Thoracic aorta (tissue), 2 donors: ENCODE results near the gene CHMP4A. TPM values are rescaled to one million over a fixed set of nuclear protein-coding genes. Genes with fewer than 3 reads are reported as not detected.

Experiments
- ATAC-seq: fragments of 150-250 bp; one replicate; pipeline ENCODE4 v1.8.0; 2017; ENCODE audit warnings: low read depth; ENCODE audit not compliant: insufficient number of reproducible peaks, low FRiP score
- DNase-seq: peaks from one replicate; pipeline ENCODE4 v3.0.0-alpha.2; 2020; ENCODE audit warnings: low spot score
- H3K27ac ChIP-seq, 2 donors: fragments of 200-600 bp; sonication (generic); 1 replicate in 1 of 2; 2 replicates in 1 of 2; pipeline ENCODE4 v1.5.1; 2016; ENCODE audit warnings: mild to moderate bottlenecking in 2 of 2, moderate library complexity in 2 of 2
- H3K27me3 ChIP-seq: fragments of 200-600 bp; sonication (generic); replicated peaks from 2 replicates; pipeline ENCODE4 v1.6.0; 2016; ENCODE audit warnings: mild to moderate bottlenecking; ENCODE audit not compliant: insufficient read depth
- H3K36me3 ChIP-seq: fragments of 200-600 bp; sonication (generic); one replicate; pipeline ENCODE4 v1.5.1; 2016
- H3K4me1 ChIP-seq, 2 donors: fragments of 200-600 bp; sonication (generic); 1 replicate in 1 of 2; 2 replicates in 1 of 2; pipeline versions ENCODE4 v1.5.1 to v1.6.0; 2016; ENCODE audit warnings: low read depth in 2 of 2, mild to moderate bottlenecking in 1 of 2; ENCODE audit not compliant: control insufficient read depth in 1 of 2
- H3K4me3 ChIP-seq: fragments of 200-600 bp; sonication (generic); 2 replicates; pipeline ENCODE4 v1.5.1; 2016; ENCODE audit warnings: mild to moderate bottlenecking
- H3K9me3 ChIP-seq: fragments of 200-600 bp; sonication (generic); 2 replicates; pipeline ENCODE4 v1.5.1; 2016
- total RNA-seq, 2 donors: library from RNA; depleted of rRNA; stranded (reverse); fragments of >200 nt; gene quantifications; one replicate each; pipeline versions ENCODE4 v1.1.0 to v1.2.3, GENCODE V29; 2016
- TF ChIP-seq, protein P1 (sequence below): fragments of 200-600 bp; sonication (generic); IDR thresholded peaks from one replicate; pipeline ENCODE4 v1.5.1; 2019; ENCODE audit warnings: antibody characterized with exemption

Gene CHMP4A, protein sequence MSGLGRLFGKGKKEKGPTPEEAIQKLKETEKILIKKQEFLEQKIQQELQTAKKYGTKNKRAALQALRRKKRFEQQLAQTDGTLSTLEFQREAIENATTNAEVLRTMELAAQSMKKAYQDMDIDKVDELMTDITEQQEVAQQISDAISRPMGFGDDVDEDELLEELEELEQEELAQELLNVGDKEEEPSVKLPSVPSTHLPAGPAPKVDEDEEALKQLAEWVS
- total RNA-seq: 10 to 100 TPM; 33.4 to 58.3 TPM

DNA sequence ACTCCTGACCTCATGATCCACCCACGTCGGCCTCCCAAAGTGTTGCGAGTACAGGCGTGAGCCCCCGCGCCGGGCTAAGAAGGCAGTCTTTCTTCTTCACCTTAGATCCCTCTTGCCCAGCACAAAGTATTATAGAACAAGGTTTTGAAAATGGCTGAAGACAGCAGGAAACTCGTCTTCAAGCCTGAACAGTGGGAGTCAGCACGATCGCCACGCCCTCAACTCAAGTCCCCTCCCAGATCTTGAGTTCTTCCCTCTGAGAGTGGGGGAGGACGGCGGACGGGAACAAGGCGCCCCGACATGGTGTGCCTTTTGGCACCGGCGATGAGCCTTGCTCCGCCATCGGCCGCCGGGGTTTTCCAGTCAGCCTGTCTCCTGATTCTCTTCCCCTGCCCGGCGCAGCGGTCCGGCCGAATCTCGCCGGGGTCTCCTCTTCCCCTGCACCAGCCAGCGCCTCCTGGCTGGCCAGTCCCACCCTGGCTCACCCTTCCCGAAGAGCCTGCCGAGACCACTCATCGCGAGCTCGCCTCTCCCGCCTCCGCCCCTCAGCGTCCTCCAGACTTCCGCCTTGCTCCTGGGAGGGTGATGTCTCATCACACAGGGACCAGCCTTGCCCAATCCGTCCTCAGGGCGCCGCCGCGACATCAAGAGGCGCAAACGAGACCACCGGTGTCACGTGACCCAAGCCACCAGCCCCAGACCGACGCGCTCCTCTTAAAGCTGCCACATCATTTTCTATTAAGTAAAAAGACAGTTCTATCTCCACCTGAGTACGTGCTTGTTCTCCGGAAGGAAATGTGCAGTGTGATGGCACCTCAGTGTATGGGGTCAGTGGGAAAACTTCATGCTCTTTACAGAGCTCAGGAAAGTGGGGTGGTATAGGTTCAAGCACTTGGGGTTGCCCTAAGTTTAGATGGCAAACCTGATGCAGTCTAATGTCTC is at the start of gene CHMP4A:
CHMP4A (minus strand) TSS at position 565 of the 942 bp plus-strand sequence; CDS start at position 516, 49 bp downstream.
- H3K36me3 ChIP-seq: peaks cover 22% of the 10 kb centered on the region
- peak within 1 kb of the TSS; percentile 95 to 97 for H3K27ac ChIP-seq
- TF ChIP-seq, protein P1, sequence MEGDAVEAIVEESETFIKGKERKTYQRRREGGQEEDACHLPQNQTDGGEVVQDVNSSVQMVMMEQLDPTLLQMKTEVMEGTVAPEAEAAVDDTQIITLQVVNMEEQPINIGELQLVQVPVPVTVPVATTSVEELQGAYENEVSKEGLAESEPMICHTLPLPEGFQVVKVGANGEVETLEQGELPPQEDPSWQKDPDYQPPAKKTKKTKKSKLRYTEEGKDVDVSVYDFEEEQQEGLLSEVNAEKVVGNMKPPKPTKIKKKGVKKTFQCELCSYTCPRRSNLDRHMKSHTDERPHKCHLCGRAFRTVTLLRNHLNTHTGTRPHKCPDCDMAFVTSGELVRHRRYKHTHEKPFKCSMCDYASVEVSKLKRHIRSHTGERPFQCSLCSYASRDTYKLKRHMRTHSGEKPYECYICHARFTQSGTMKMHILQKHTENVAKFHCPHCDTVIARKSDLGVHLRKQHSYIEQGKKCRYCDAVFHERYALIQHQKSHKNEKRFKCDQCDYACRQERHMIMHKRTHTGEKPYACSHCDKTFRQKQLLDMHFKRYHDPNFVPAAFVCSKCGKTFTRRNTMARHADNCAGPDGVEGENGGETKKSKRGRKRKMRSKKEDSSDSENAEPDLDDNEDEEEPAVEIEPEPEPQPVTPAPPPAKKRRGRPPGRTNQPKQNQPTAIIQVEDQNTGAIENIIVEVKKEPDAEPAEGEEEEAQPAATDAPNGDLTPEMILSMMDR: peak; percentile 12
- no peaks in the 10 kb centered on the region for H3K9me3 ChIP-seq
- ATAC-seq: peak; percentile 84
- peak; percentile 97 for DNase-seq
- H3K4me3 ChIP-seq: peak within 1 kb of the TSS; percentile 89
- peaks cover 19 to 36% of the 10 kb centered on the region in 2 donors for H3K4me1 ChIP-seq
- H3K27me3 ChIP-seq: no peaks in the 10 kb centered on the region

DNA sequence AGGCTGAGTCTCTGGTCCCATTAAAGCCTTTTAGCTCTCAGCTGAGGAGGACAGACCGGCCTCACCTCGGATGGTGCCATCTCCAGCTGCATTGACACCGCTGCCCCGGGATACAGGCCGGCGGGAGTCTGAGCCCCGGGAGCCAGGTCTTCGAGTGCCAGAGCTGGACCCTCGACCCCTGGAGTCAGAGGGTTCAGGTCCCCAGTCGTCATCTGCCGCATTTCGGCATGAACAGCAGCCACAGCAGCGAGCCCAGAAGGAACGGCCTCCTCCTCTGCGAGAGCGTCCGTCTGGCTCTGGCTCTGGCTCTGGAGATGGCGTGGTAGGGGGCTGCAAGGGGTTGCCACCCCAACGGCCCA is 48.7 kb upstream of the CHMP4A start:
- Histone ChIP-seq H3K36me3 (peaks cover 9% of the 10 kb centered on the region), H3K4me1 (peaks cover 0 to 8% of the 10 kb centered on the region in 2 donors), H3K27me3 (no peaks in the 10 kb centered on the region), H3K27ac (no peak overlapping the region), H3K9me3 (no peaks in the 10 kb centered on the region), H3K4me3 (no peak overlapping the region)
- TF ChIP-seq, protein P1: no peak
- no peak for ATAC-seq
- DNase-seq: no peak

DNA sequence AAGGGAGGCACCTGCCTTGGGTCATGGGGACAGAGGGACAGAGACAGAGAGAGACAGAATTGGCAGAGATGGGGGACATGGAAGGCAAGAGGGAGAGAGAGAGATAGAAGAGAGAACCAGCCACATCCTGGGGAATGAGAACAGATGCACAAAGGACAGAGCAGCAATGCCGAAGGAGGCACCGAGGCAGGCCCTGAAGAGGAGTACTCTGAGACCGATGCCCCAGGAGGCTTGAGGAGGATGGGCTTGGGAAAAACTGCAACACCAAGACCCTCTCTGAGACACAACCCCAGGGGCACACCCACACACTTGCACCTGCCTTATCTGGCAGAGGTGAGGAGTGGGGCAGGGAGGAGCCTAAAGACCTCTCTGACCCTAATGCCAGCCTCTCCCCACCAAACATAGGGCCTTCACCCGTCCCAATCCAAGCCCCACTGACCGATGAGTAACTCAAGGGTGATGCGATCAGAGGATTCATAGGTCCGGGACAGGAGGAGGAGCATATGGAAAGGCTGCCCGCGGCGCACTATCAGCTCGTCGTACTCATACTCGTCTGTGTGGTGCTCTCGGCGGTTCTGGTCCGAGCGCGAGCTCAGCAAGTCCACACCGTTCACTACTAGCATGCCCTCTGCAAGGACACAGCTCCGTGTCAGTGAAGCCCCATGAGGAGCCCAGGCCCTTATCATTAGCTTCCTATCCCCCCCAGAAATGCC is 48.1 kb upstream of the CHMP4A start:
- no peak for DNase-seq
- Histone ChIP-seq H3K9me3 (no peaks in the 10 kb centered on the region), H3K27ac (no peak overlapping the region), H3K27me3 (no peaks in the 10 kb centered on the region), H3K4me1 (peaks cover 0 to 8% of the 10 kb centered on the region in 2 donors), H3K4me3 (no peak overlapping the region), H3K36me3 (peaks cover 4% of the 10 kb centered on the region)
- TF ChIP-seq, protein P1: no peak
- ATAC-seq: no peak

DNA sequence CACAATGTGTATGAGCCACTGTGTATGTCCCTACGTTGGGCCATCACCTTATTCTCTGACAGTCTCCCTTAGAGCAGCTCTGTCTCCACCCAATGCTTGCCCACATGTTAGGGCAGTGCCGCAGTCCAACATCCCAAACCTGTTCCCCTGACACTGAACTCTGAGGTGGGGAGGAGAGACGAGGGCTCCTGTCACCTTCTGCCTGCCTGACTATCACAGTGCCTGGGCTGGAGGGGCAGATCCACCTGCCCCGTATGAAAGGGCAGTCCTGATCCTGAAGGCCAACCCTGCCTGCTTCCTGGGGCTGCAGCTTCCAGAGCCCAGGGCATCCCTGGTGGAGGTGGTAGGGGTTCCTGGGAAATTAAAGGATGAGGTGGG is 47.5 kb upstream of the CHMP4A start:
- ATAC-seq (no peak), DNase-seq (no peak)
- TF ChIP-seq, protein P1: no peak
- Histone ChIP-seq H3K36me3 (no peaks in the 10 kb centered on the region), H3K4me1 (peaks cover 0 to 8% of the 10 kb centered on the region in 2 donors), H3K4me3 (no peak overlapping the region), H3K9me3 (no peaks in the 10 kb centered on the region), H3K27ac (no peak overlapping the region), H3K27me3 (no peaks in the 10 kb centered on the region)
